GM18507 (cell line): ENCODE measurements around the gene PSMF1.
"Not testable (repeated sequence)": the region's sequence is repeated elsewhere in the genome, so short reads cannot be mapped to it uniquely, and the experiment has no call there.

Experiments
- DNase-seq: peaks from one replicate; pipeline ENCODE4 v3.0.0; 2011; ENCODE audit warnings: low read depth; ENCODE audit not compliant: insufficient read length; ENCODE audit errors: extremely low spot score
- FAIRE-seq: peaks from 2 replicates; lab custom pipeline; 2011; peaks lifted over from hg19 to GRCh38; lab: Jason Lieb, UNC

Gene PSMF1

GRCh38 chr20:1207293-1207878 lies 89.0 kb downstream of the PSMF1 start:
- FAIRE-seq = no peak
- DNase-seq = no peak

DNA sequence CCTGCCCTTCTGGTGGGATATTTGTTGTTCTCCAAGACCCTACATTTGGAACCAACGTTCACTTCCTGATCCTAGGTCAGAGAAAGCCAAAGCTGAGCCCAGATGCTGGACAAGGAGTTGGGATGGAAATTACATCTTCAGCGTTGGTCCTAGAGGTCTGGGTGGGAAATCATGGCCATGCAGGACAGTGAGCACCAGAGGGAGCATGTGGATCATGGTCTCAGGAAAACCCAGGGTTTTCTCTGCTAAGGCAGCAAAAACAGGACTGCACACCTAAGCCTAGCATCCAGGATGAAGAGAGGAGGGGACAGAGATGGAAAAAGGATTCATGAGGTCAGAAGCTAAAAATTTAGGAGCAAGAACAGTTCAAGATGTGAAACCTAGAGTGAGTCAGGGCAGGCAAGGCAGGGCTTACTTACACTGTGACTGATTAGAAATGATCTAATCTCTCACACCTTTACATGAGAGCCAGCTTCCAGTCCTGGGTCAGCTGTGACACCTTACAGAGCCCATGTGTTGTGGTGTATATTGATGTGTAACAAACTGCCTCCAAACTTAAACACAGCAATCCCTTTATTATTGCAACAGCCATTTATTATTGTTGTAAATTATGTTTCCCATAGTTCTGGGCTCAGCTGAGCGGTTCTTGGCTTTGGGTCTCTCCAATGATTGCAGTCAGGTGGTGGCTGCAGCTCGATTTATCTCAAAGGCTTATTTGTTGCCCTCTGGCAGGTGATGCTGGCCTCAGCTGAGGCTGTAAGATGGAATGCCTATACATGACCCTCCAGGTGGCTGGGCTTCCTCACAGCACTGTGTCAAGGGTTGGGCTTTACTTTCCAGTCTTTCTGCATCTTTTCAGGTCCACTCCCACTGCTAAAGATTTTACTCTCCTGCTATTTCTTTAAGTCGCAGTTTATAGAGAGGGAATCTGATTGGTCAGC lies 91.3 kb downstream of the PSMF1 start:
- DNase-seq = no peak
- FAIRE-seq = no peak

DNA sequence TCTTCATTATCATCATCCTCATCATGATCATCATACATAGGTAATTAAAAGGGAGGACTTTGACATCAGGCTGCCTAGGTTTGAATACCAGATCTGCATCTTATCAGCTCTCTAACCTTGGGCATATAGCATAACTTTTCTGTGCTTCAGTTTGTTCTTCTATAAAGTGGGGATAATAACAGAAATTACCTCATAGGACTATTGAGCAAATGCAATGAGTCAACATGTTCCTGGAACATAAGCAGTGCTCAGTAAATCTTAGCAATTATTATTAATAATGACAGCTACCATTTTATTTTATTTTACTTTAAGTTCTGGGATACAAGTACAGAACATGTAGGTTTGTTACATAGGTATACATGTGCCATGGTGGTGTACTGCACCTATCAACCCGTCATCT lies 92.1 kb downstream of the PSMF1 start:
- no peak for FAIRE-seq

DNA sequence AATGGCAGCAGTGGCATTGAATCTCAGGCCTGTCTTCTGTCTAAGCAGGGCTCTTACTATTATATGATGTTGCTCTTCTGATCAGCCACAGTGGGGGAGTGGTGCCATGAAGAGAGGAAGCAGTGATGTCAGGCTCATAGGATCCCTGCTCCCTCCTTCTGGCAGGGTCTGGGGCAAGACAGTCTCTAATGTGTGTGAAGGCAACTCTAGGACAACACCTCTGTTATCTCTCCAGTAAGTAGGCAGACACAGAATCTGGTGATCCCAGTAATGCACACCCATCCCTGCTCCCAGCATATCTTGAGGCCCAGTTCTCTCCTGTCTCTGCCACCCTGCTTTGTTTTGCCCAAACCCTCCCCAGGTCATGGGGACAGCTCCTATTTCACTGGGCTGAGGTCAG lies 93.6 kb downstream of the PSMF1 start:
- no peak for DNase-seq
- FAIRE-seq = no peak

More for the DNA sequence above, 92.1 kb downstream of the PSMF1 start:
- DNase-seq = no peak

DNA sequence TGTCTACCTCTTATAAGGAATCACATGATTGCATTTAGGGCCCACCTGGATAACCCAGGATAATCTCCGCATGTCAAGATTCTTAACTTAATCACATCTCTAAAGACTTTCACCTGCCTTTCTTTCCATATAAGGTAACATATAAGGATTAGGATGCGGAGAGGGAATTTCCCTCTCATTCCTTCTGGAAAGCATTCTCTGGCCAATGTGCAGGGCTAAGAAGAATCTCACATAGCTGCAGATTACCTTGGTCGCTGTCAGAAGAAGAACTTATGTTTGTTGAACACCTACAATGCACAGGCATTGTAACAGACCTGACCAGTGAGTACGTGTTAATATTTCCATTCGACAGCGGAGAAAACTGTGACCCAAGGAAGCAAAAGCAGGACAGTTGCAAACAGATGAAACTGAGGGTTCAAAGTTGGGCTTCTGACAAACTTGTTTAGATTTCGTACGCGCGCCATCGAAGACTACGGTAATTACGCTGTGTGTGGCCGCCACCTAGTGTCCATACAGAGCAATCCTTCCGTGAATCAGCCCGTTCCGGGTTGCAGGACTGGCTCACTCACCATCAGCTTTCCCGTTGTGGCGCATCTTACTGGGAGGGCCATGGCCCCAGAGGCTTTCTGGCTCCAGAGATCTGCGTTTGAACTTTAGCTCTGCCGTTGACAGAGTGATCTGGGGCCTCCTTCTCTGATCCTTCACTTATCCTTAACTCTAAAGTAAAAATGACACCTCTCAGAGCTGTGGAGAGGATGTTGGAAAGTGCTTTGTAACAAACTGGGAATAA lies 94.4 kb downstream of the PSMF1 start:
- peak; percentile 32 for DNase-seq
- FAIRE-seq = peak; percentile 78

- FAIRE-seq = no peak
- DNase-seq = no peak
Observed at GRCh38 chr20:1214838-1215261, 96.4 kb downstream of the PSMF1 start.

GRCh38 chr20:1215386-1216170 lies 97.2 kb downstream of the PSMF1 start:
- DNase-seq = no peak
- FAIRE-seq = no peak

- not testable (repeated sequence) for FAIRE-seq, DNase-seq
Observed at GRCh38 chr20:1216527-1217427, 98.4 kb downstream of the PSMF1 start.
